HL-60 (cell line): ENCODE measurements around the gene ECEL1.
A peak's percentile ranks its signal among the peaks of the same experiment; 100 is the strongest.

Source experiments
- DNase-seq, 2 experiments: peaks; one replicate each; pipeline ENCODE4 v3.0.0-alpha.2; 2010 to 2020; ENCODE audit warnings: low read depth in 1 of 2, low spot score in 1 of 2
- H3K27ac ChIP-seq: fragments of 250-450 bp; sonication (Bioruptor Pico); replicated peaks from 2 replicates; pipeline ENCODE4 v1.5.1; 2020; ENCODE audit warnings: mild to moderate bottlenecking, moderate library complexity
- H3K27me3 ChIP-seq: fragments of 250-450 bp; sonication (Bioruptor Pico); 2 replicates; pipeline ENCODE4 v1.5.1; 2021; ENCODE audit warnings: mild to moderate bottlenecking, moderate library complexity; ENCODE audit not compliant: insufficient read depth, poor library complexity, severe bottlenecking
- H3K4me3 ChIP-seq: replicated peaks from 2 replicates; pipeline ENCODE4 v1.5.1; 2011; ENCODE audit warnings: mild to moderate bottlenecking, control low read depth, low read length; ENCODE audit not compliant: insufficient read depth
- GABPA ChIP-seq: IDR thresholded peaks from 2 replicates; pipeline ENCODE4 v1.6.1; 2012; ENCODE audit warnings: low read depth
- POLR2AphosphoS5 ChIP-seq: IDR thresholded peaks from 2 replicates; pipeline ENCODE4 v1.6.1; 2012; ENCODE audit warnings: low read depth
- SPI1 ChIP-seq: IDR thresholded peaks from 2 replicates; pipeline ENCODE4 v1.6.1; 2012; ENCODE audit warnings: low read depth, mild to moderate bottlenecking, borderline replicate concordance
- TF ChIP-seq, protein P1 (sequence below): IDR thresholded peaks from one replicate; pipeline ENCODE4 v1.5.1; 2011; ENCODE audit warnings: low read length, control low read depth, inconsistent platforms; ENCODE audit not compliant: insufficient read depth
- TF ChIP-seq, protein P2 (sequence below): IDR thresholded peaks from 2 replicates; pipeline ENCODE4 v1.6.1; 2012; ENCODE audit warnings: low read depth; ENCODE audit not compliant: insufficient replicate concordance

The ECEL1 gene

DNA sequence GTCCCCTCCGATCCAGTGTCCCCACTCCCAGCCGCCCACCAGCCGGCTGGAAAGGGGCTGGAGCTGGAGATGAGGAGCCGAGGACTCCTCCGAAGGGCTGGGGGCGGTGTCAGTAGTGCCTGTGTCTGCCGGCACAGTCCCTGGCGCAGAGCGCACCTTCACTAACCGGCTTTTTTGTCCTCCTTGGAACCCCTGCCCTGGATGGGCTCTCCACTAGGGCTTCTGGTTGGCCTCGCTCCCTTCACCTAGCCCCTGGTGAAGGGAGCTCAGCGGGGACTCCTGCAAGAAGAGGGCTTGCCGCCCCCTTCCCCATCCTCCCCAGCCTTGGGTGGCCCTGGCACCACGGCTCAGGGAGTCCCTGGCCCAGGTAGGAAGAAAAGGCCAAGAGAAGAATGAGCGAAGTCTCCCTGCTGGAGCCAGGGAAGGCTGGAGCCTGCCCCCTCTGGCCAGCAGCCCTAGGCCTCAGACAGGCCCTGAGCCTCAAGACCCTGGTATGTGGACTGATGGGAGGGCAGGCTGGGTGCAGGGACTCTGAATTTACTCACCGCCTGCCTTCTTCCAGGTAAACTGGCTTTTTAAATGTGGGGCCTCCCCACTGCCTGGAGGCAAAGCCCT lies 570 bp upstream of the ECEL1 start:
- H3K27me3 ChIP-seq: peaks cover 52% of the 10 kb centered on the region
- no peak for DNase-seq
- TF ChIP-seq SPI1 (no peak), POLR2AphosphoS5 (no peak), GABPA (no peak)
- TF ChIP-seq, protein P1, sequence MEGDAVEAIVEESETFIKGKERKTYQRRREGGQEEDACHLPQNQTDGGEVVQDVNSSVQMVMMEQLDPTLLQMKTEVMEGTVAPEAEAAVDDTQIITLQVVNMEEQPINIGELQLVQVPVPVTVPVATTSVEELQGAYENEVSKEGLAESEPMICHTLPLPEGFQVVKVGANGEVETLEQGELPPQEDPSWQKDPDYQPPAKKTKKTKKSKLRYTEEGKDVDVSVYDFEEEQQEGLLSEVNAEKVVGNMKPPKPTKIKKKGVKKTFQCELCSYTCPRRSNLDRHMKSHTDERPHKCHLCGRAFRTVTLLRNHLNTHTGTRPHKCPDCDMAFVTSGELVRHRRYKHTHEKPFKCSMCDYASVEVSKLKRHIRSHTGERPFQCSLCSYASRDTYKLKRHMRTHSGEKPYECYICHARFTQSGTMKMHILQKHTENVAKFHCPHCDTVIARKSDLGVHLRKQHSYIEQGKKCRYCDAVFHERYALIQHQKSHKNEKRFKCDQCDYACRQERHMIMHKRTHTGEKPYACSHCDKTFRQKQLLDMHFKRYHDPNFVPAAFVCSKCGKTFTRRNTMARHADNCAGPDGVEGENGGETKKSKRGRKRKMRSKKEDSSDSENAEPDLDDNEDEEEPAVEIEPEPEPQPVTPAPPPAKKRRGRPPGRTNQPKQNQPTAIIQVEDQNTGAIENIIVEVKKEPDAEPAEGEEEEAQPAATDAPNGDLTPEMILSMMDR: no peak
- TF ChIP-seq, protein P2, sequence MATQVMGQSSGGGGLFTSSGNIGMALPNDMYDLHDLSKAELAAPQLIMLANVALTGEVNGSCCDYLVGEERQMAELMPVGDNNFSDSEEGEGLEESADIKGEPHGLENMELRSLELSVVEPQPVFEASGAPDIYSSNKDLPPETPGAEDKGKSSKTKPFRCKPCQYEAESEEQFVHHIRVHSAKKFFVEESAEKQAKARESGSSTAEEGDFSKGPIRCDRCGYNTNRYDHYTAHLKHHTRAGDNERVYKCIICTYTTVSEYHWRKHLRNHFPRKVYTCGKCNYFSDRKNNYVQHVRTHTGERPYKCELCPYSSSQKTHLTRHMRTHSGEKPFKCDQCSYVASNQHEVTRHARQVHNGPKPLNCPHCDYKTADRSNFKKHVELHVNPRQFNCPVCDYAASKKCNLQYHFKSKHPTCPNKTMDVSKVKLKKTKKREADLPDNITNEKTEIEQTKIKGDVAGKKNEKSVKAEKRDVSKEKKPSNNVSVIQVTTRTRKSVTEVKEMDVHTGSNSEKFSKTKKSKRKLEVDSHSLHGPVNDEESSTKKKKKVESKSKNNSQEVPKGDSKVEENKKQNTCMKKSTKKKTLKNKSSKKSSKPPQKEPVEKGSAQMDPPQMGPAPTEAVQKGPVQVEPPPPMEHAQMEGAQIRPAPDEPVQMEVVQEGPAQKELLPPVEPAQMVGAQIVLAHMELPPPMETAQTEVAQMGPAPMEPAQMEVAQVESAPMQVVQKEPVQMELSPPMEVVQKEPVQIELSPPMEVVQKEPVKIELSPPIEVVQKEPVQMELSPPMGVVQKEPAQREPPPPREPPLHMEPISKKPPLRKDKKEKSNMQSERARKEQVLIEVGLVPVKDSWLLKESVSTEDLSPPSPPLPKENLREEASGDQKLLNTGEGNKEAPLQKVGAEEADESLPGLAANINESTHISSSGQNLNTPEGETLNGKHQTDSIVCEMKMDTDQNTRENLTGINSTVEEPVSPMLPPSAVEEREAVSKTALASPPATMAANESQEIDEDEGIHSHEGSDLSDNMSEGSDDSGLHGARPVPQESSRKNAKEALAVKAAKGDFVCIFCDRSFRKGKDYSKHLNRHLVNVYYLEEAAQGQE: no peak

GRCh38 chr2:232486558-232487384 lies 863 bp downstream of the ECEL1 start:
- TF ChIP-seq GABPA (no peak), SPI1 (no peak)
- TF ChIP-seq, protein P2: no peak
- no peak overlapping the region for H3K27ac ChIP-seq
- H3K27me3 ChIP-seq: peaks cover 50% of the 10 kb centered on the region
- no peak for DNase-seq
- peak overlapping the region; percentile 21 for H3K4me3 ChIP-seq

More for the DNA sequence above, 570 bp upstream of the ECEL1 start:
- Histone ChIP-seq H3K4me3 (no peak overlapping the region), H3K27ac (no peak overlapping the region)

GRCh38 chr2:232485757-232486557 lies 1.7 kb downstream of the ECEL1 start:
- peaks cover 50% of the 10 kb centered on the region for H3K27me3 ChIP-seq
- H3K27ac ChIP-seq: no peak overlapping the region
- DNase-seq: no peak
- no peak for TF ChIP-seq GABPA
- TF ChIP-seq POLR2AphosphoS5: no peak
- TF ChIP-seq, protein P1: no peak
- TF ChIP-seq, protein P2: no peak
- TF ChIP-seq SPI1: no peak
- H3K4me3 ChIP-seq: no peak overlapping the region
